ENCODE data around the gene MCM7.

The MCM7 gene

GRCh38 chr7:100093054-100093453 lies 8.1 kb downstream of the MCM7 start:
- no peak for TF ChIP-seq CTCF (conservative IDR thresholded peaks at IDR 0.05)
- no peak for TF ChIP-seq ZFX (IDR thresholded peaks at IDR 0.05)
- no peak overlapping the region for H3K27ac ChIP-seq

- TF ChIP-seq ZFX (IDR thresholded peaks at IDR 0.05) (no peak), CTCF (conservative IDR thresholded peaks at IDR 0.05) (no peak)
- no peak overlapping the region for H3K27ac ChIP-seq
These were observed 9.6 kb downstream of the MCM7 start for GRCh38 chr7:100091411-100092181.

- TF ChIP-seq CTCF (conservative IDR thresholded peaks at IDR 0.05) (no peak), ZFX (IDR thresholded peaks at IDR 0.05) (no peak)
- H3K27ac ChIP-seq, result no peak overlapping the region
These were observed 10.4 kb downstream of the MCM7 start for GRCh38 chr7:100090527-100091410.

- peak overlapping the region; percentile 84 for H3K27ac ChIP-seq
- no peak for TF ChIP-seq CTCF (conservative IDR thresholded peaks at IDR 0.05)
- TF ChIP-seq ZFX (IDR thresholded peaks at IDR 0.05), result no peak
These were observed 11.6 kb downstream of the MCM7 start for GRCh38 chr7:100089458-100090196.

- TF ChIP-seq ZFX (IDR thresholded peaks at IDR 0.05) (peak; percentile 90; the same call in 1 of the 2 replicates), CTCF (conservative IDR thresholded peaks at IDR 0.05) (no peak)
These were observed 12.4 kb downstream of the MCM7 start, which contains the start of gene COPS6 for GRCh38 chr7:100088621-100089457. TSS of gene COPS6 (plus strand) at chr7:100088969. CDS start at chr7:100088991, 22 bp downstream.

GRCh38 chr7:100088095-100088620 lies 13.0 kb downstream of the MCM7 start:
- H3K27ac ChIP-seq, result peak overlapping the region; percentile 84
- TF ChIP-seq CTCF (conservative IDR thresholded peaks at IDR 0.05), result no peak
- TF ChIP-seq ZFX (IDR thresholded peaks at IDR 0.05), result no peak

More at GRCh38 chr7:100088621-100089457, 12.4 kb downstream of the MCM7 start, which contains the start of gene COPS6:
- peak within 1 kb of the TSS; percentile 84 for H3K27ac ChIP-seq

Data from C4-2B (cell line).